HepG2 (cell line): ENCODE data around the gene DGUOK. TPM values are rescaled to one million over a fixed set of nuclear protein-coding genes. Genes with fewer than 3 reads are reported as not detected.

Experiments used
- AFF4 ChIP-seq: sonication (generic); formaldehyde crosslinking; IDR thresholded peaks from 2 replicates; pipeline ENCODE4 v1.4.0; 2020; ENCODE audit warnings: missing genetic modification reagents
- ARNT ChIP-seq: fragments of 450-650 bp; IDR thresholded peaks from 2 replicates; pipeline ENCODE4 v1.6.1; 2017
- ATRX ChIP-seq: sonication (generic); formaldehyde crosslinking; IDR thresholded peaks from 2 replicates; pipeline ENCODE4 v1.4.0; 2020; ENCODE audit warnings: missing genetic modification reagents, borderline replicate concordance
- HIC2 ChIP-seq: sonication (generic); formaldehyde crosslinking; IDR thresholded peaks from 2 replicates; pipeline ENCODE4 v1.9.0; 2022; ENCODE audit warnings: low read depth, missing genetic modification reagents
- MIER2 ChIP-seq: IDR thresholded peaks from 2 replicates; pipeline ENCODE4 v1.6.1; 2016; ENCODE audit warnings: missing biosample characterization, missing genetic modification reagents
- NCOA1 ChIP-seq: sonication (generic); formaldehyde crosslinking; IDR thresholded peaks from 2 replicates; pipeline ENCODE4 v1.9.0; 2021; ENCODE audit warnings: missing genetic modification reagents
- ZC3H4 ChIP-seq: sonication (generic); formaldehyde crosslinking; IDR thresholded peaks from 2 replicates; pipeline ENCODE4 v1.4.0; 2020; ENCODE audit warnings: missing genetic modification reagents, borderline replicate concordance
- ZNF234 ChIP-seq: sonication (generic); formaldehyde crosslinking; conservative IDR thresholded peaks from 2 replicates; pipeline ENCODE4 v1.5.1; 2020; ENCODE audit warnings: mild to moderate bottlenecking, missing genetic modification reagents
- ZNF276 ChIP-seq: sonication (generic); formaldehyde crosslinking; IDR thresholded peaks from 2 replicates; pipeline ENCODE4 v1.4.0; 2020; ENCODE audit warnings: mild to moderate bottlenecking, low read depth, missing genetic modification reagents
- ZNF432 ChIP-seq: sonication (generic); formaldehyde crosslinking; IDR thresholded peaks from 2 replicates; pipeline ENCODE4 v1.5.0; 2020; ENCODE audit warnings: missing genetic modification reagents, mild to moderate bottlenecking, borderline replicate concordance
- ZNF503 ChIP-seq: sonication (generic); formaldehyde crosslinking; IDR thresholded peaks from 2 replicates; pipeline ENCODE4 v1.4.0; 2020; ENCODE audit warnings: missing genetic modification reagents
- ZNF609 ChIP-seq: sonication (generic); formaldehyde crosslinking; IDR thresholded peaks from 2 replicates; pipeline ENCODE4 v1.4.0; 2020; ENCODE audit warnings: mild to moderate bottlenecking, missing genetic modification reagents, borderline replicate concordance
- ZSCAN25 ChIP-seq: sonication (generic); formaldehyde crosslinking; IDR thresholded peaks from 2 replicates; pipeline ENCODE4 v1.8.0; 2022; ENCODE audit warnings: mild to moderate bottlenecking, missing genetic modification reagents
- polyA plus RNA-seq, 8 experiments: library from polyadenylated mRNA; depleted of rRNA in 3 of 8; stranded (reverse) in 7 of 8; unstranded in 1 of 8; fragments of >200 nt; fragmentation: Illumina TruSeq in 4 of 8; extraction: Trizol in 4 of 8; gene quantifications; 2 replicates each; pipeline versions ENCODE4 v1.2.1 to v1.2.3, GENCODE V29; 2011 to 2016; ENCODE audit warnings: low read depth in 4 of 8, missing spikeins in 1 of 8, mixed read lengths in 1 of 8; ENCODE audit not compliant: insufficient read depth in 1 of 8
- total RNA-seq, 5 experiments: library from RNA; depleted of rRNA; stranded (reverse); fragments of >200 nt; fragmentation: Illumina TruSeq; extraction: Trizol; gene quantifications; 2 replicates each; pipeline ENCODE4 v1.2.3, GENCODE V29; 2016; ENCODE audit warnings: low read depth in 1 of 5

The DGUOK gene
- total and polyA plus RNA-seq, 2 of the 13 experiments (the other 11 are each of a cell fraction or from before 2014, with no cell fraction given) = 105 to 137 TPM

GRCh38 chr2:73926493-73927327 lies at the start of gene DGUOK (continued):
- TF ChIP-seq HIC2 (CRISPR knock-in tag) (peak; percentile 43; the same call in 1 of the 2 replicates), ZNF432 (CRISPR knock-in tag) (no peak), ZNF234 (no peak), AFF4 (CRISPR knock-in tag) (peak; percentile 84; the same call in 1 of the 2 replicates), NCOA1 (peak; percentile 94), MIER2 (CRISPR knock-in tag) (peak; percentile 72; the same call in 1 of the 2 replicates), ZNF503 (CRISPR knock-in tag) (peak; percentile 53; the same call in 1 of the 2 replicates), ATRX (no peak), ARNT (no peak), ZNF609 (CRISPR knock-in tag) (peak; percentile 82), ZSCAN25 (CRISPR knock-in tag) (no peak), ZC3H4 (CRISPR knock-in tag) (peak; percentile 83; the same call in 1 of the 2 replicates), ZNF276 (no peak; the same call in none of the 2 replicates)
